Mesothelial cell of epicardium (in vitro differentiated cells): Measurements from ENCODE around the gene USPL1. TPM values are rescaled to one million over a fixed set of nuclear protein-coding genes. Genes with fewer than 3 reads are reported as not detected.

Experiments
- DNase-seq, 2 experiments: peaks; one replicate each; pipeline ENCODE4 v3.0.0; 2021; ENCODE audit warnings: low spot score in 2 of 2; ENCODE audit not compliant: unreplicated experiment in 2 of 2
- H3K27ac Mint-ChIP-seq: 2 replicates; pipeline ENCODE4 v1.8.0; 2021; ENCODE audit warnings: mixed read lengths
- H3K27me3 Mint-ChIP-seq: 2 replicates; pipeline ENCODE4 v1.8.0; 2021; ENCODE audit warnings: low read depth, mixed read lengths
- H3K36me3 Mint-ChIP-seq: 2 replicates; pipeline ENCODE4 v1.8.0; 2021; ENCODE audit warnings: mixed read lengths
- H3K4me1 Mint-ChIP-seq: 2 replicates; pipeline ENCODE4 v1.8.0; 2021; ENCODE audit warnings: mixed read lengths
- H3K4me3 Mint-ChIP-seq: 2 replicates; pipeline ENCODE4 v1.8.0; 2021; ENCODE audit warnings: mild to moderate bottlenecking, moderate library complexity, mixed read lengths
- H3K9me3 Mint-ChIP-seq: 2 replicates; pipeline ENCODE4 v1.8.0; 2021; ENCODE audit warnings: mixed read lengths
- total RNA-seq: library from RNA; stranded (reverse); gene quantifications from 3 replicates; pipeline ENCODE4 v1.2.1, GENCODE V29; 2021
- TF ChIP-seq, protein P1 (sequence below): fragments of 200-600 bp; sonication (generic); IDR thresholded peaks from one replicate; pipeline ENCODE4 v1.5.0; 2021; ENCODE audit warnings: antibody characterized with exemption; ENCODE audit not compliant: unreplicated experiment

Gene USPL1
- total RNA-seq, 1 donor from 2014 or later = 21.4 TPM

DNA sequence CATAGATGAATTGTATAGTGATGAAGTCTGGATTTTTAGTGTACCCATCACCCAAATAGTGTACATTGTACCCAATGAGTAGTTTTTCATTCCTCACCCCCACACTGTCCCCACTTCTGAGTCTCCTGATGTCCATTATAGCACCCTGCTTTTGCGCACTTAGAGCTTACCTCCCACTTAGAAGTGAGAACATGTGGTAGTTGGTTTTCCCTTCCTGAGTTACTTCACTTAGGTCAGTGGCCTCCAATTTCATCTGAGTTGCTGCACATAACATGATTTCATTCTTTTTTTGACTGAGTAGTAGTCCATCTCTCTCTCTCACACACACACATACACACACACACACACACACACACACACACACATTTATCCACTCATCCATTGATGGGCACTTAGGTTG is 74.4 kb downstream of the USPL1 start:
- Mint-ChIP-seq H3K36me3 (no peaks in the 10 kb centered on the region), H3K4me1 (peaks cover 15% of the 10 kb centered on the region), H3K9me3 (peaks cover 18% of the 10 kb centered on the region), H3K27ac (no peak overlapping the region), H3K27me3 (no peaks in the 10 kb centered on the region), H3K4me3 (no peak overlapping the region)
- TF ChIP-seq, protein P1, sequence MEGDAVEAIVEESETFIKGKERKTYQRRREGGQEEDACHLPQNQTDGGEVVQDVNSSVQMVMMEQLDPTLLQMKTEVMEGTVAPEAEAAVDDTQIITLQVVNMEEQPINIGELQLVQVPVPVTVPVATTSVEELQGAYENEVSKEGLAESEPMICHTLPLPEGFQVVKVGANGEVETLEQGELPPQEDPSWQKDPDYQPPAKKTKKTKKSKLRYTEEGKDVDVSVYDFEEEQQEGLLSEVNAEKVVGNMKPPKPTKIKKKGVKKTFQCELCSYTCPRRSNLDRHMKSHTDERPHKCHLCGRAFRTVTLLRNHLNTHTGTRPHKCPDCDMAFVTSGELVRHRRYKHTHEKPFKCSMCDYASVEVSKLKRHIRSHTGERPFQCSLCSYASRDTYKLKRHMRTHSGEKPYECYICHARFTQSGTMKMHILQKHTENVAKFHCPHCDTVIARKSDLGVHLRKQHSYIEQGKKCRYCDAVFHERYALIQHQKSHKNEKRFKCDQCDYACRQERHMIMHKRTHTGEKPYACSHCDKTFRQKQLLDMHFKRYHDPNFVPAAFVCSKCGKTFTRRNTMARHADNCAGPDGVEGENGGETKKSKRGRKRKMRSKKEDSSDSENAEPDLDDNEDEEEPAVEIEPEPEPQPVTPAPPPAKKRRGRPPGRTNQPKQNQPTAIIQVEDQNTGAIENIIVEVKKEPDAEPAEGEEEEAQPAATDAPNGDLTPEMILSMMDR = no peak
- DNase-seq = no peak

DNA sequence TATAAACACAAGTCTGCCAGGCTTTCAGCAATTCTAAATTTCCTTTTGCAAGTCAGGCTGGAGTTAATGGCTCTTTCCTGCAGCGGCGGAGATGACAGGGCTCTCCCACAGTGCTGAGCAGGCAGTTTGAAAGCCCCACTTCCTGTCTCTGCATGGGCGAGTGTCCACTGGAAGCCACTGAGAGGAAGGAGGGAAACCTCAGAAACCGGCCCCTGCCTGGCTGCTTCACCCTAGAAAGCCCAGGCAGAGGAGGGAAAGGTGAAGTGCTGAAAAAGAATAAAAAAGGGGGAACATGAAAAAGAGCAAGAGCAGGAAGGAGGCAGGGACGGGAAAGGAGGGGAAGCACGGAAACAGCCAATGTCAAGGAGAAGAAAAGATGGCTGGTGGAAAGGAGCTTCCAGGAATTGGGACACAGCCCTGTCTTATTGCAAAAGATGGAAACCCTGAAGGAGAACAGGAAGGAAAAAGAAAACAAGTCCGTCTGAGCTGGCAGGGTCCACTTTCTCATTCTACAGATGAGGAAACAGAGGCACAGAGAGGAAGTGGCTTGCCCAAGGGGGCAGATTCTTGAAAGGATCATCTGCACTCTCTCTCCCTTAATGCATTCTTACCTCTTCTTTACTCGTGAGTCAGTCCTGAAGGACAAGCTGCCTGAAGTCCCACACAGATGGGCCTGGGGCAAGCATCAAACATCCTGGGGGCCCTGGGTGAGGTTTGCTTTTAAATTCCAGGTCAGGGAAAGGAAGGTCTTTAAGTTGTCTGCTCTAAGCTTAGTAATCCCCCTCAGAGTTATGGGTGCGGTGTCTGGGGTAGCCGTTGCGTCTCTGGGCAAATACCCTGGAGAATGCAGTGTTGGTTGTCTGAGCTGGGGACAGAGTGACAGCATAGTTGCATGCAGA is 78.8 kb downstream of the USPL1 start:
- TF ChIP-seq, protein P1 = no peak
- no peaks in the 10 kb centered on the region for H3K27me3 Mint-ChIP-seq
- H3K27ac Mint-ChIP-seq = peak overlapping the region; percentile 91
- peaks cover 29% of the 10 kb centered on the region for H3K4me1 Mint-ChIP-seq
- peaks cover 9% of the 10 kb centered on the region for H3K9me3 Mint-ChIP-seq
- H3K4me3 Mint-ChIP-seq = no peak overlapping the region
- no peak for DNase-seq
- H3K36me3 Mint-ChIP-seq = no peaks in the 10 kb centered on the region

DNA sequence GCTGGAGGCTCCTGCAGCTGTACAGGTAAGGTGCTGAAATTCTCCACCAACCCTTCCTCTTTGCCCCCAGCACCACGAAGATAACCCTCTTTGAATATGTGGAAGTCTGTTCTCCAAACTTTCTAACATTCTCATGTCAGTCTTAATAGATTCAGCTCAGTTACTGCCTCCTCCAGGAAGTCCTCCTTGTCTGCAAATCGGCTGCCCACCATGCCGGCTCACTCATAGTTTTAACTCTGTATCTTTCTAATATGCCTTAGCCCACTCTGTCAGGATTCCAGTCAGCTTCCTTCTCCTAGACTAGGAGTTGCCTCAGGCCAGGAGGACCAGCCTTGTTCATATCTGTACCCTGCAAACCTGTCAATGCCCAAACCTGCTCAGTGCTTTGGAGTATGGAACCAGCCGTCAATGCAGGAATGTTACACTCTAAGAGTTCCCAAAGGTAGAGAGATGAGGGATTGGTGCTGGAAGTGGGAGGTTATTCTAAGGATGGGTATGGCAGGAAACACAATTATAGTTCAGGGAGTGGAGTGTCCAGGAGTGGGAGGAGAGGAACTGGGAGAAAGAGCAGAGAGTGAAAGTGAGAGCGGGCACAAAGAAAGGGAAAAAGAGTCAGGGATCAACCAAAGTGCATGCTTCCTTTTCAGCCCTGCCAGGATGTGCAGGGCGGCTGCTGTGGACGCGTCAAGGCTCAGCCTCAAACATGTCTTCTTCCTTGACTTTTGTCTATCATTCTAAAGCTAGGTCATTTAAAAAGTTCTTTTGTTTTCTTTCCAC is 79.6 kb downstream of the USPL1 start:
- H3K4me3 Mint-ChIP-seq = no peak overlapping the region
- DNase-seq = no peak
- peaks cover 9% of the 10 kb centered on the region for H3K9me3 Mint-ChIP-seq
- TF ChIP-seq, protein P1 = no peak
- H3K27me3 Mint-ChIP-seq = no peaks in the 10 kb centered on the region
- H3K36me3 Mint-ChIP-seq = no peaks in the 10 kb centered on the region
- no peak overlapping the region for H3K27ac Mint-ChIP-seq
- peaks cover 29% of the 10 kb centered on the region for H3K4me1 Mint-ChIP-seq

DNA sequence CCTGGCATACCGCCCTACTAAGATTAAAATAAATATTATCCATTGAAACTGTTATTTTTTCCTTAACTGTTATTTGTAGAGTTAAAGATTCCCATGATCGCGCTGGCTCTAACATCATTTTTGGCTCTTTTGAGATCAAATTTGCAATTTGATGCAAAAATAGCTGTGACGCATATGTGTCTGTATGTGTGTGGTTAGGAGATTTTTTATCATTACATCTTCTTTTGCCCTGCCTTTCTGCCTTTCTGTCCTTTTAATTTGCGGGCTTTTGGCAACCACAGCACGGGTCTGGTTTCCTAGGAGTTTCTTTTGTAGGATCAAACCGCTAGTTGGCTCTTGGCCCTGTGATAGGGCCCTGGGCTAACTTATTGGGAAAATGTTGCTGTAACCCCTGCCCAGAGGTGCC is 80.3 kb downstream of the USPL1 start:
- Mint-ChIP-seq H3K9me3 (peaks cover 9% of the 10 kb centered on the region), H3K27me3 (no peaks in the 10 kb centered on the region), H3K27ac (no peak overlapping the region), H3K4me3 (no peak overlapping the region), H3K4me1 (peaks cover 29% of the 10 kb centered on the region), H3K36me3 (no peaks in the 10 kb centered on the region)
- DNase-seq = no peak
- TF ChIP-seq, protein P1 = no peak

DNA sequence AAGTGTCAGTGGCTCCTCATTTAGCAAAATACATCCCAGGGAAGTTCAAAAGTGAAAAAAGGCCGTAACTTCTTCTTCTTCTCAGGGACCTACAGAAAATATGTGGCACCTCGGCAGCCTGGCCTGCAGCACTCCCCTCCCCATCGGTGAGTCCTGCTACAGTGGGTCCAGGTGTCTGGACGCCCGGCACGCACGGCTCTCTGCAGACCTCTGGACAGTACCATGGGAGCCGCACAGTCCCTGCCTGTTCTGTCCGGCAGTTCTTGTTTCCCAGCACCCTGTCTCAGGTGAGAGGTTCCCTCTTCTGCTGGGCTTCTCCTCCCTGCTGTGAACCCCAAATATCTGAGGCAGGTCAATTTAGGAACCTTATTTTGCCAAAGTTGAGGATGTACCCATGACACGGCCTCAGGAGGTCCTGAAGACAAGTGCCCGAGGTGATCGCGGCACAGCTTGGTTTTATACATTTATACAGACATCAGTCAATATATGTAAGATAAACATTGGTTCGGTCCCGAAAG is 80.8 kb downstream of the USPL1 start:
- TF ChIP-seq, protein P1 = no peak
- H3K4me3 Mint-ChIP-seq = no peak overlapping the region
- no peak for DNase-seq
- peaks cover 29% of the 10 kb centered on the region for H3K4me1 Mint-ChIP-seq
- H3K27me3 Mint-ChIP-seq = no peaks in the 10 kb centered on the region
- H3K27ac Mint-ChIP-seq = no peak overlapping the region
- no peaks in the 10 kb centered on the region for H3K36me3 Mint-ChIP-seq
- H3K9me3 Mint-ChIP-seq = peaks cover 4% of the 10 kb centered on the region
